IMR-90 (cell line): ENCODE measurements around the gene MEIS2. TPM values are rescaled to one million over a fixed set of nuclear protein-coding genes. Genes with fewer than 3 reads are reported as not detected.

ENCODE experiments used
- ATAC-seq: fragments of 200-7000 bp; cut with Tn5 transposase; 2 replicates; pipeline ENCODE4 v1.9.1; 2020; ENCODE audit warnings: low read depth, mild to moderate bottlenecking, moderate library complexity
- BruUV-seq: library from RNA; stranded (reverse); fragments of 400-500 nt; replicated peaks from 2 replicates; lab custom pipeline; 2021; lab: Mats Ljungman, UMichigan
- CTCF ChIA-PET: fragments of 300-600 bp; formaldehyde crosslinking; extraction: SDS; loops from one replicate; lab custom pipeline; 2021; ENCODE audit warnings: antibody characterized with exemption; lab: Yijun Ruan, JAX
- POLR2A ChIA-PET: fragments of 300-600 bp; sonication (Branson Sonifier 250); formaldehyde crosslinking; loops from one replicate; lab custom pipeline; 2022; ENCODE audit warnings: antibody characterized with exemption; ENCODE audit not compliant: unreplicated experiment; lab: Charles Lee
- DNase-seq: peaks from one replicate; pipeline ENCODE4 v3.0.0; 2013
- H2AFZ ChIP-seq: replicated peaks from 2 replicates; pipeline ENCODE3; 2013; ENCODE audit warnings: low read length, mild to moderate bottlenecking; ENCODE audit not compliant: poor library complexity
- H2AK5ac ChIP-seq: 2 replicates; pipeline ENCODE4 v1.6.1; 2013; ENCODE audit warnings: low read depth, low read length, inconsistent platforms
- H2AK9ac ChIP-seq: replicated peaks from 2 replicates; pipeline ENCODE3; 2013; ENCODE audit warnings: mild to moderate bottlenecking, low read depth, low read length, moderate library complexity; ENCODE audit not compliant: poor library complexity
- H2BK120ac ChIP-seq: 2 replicates; pipeline ENCODE4 v1.6.1; 2013; ENCODE audit warnings: low read depth, low read length, inconsistent platforms
- H2BK15ac ChIP-seq: 3 replicates; pipeline ENCODE4 v1.6.1; 2013; ENCODE audit warnings: low read depth, low read length, inconsistent platforms
- H2BK20ac ChIP-seq: 2 replicates; pipeline ENCODE4 v1.6.1; 2013; ENCODE audit warnings: low read depth, mild to moderate bottlenecking, inconsistent platforms, low read length, moderate library complexity
- H2BK5ac ChIP-seq: 2 replicates; pipeline ENCODE4 v1.6.1; 2013; ENCODE audit warnings: mild to moderate bottlenecking, low read depth, low read length, inconsistent platforms; ENCODE audit not compliant: poor library complexity, severe bottlenecking
- H3K14ac ChIP-seq: replicated peaks from 2 replicates; pipeline ENCODE4 v1.6.1; 2013; ENCODE audit warnings: low read depth, low read length, inconsistent platforms
- H3K18ac ChIP-seq: 2 replicates; pipeline ENCODE4 v1.6.1; 2013; ENCODE audit warnings: low read depth, low read length, control low read depth
- H3K23ac ChIP-seq: 2 replicates; pipeline ENCODE4 v1.6.1; 2013; ENCODE audit warnings: low read depth, low read length, inconsistent platforms
- H3K27ac ChIP-seq: 2 replicates; pipeline ENCODE4 v1.5.1; 2013; ENCODE audit warnings: mild to moderate bottlenecking, control low read depth, low read length; ENCODE audit not compliant: insufficient read depth
- H3K27me3 ChIP-seq: 2 replicates; pipeline ENCODE4 v1.6.1; 2013; ENCODE audit warnings: low read length; ENCODE audit not compliant: control insufficient read depth, insufficient read depth
- H3K36me3 ChIP-seq: 2 replicates; pipeline ENCODE4 v1.6.1; 2013; ENCODE audit warnings: low read length, mixed read lengths; ENCODE audit not compliant: control insufficient read depth, insufficient read depth
- H3K4ac ChIP-seq: 2 replicates; pipeline ENCODE4 v1.6.1; 2013; ENCODE audit warnings: low read depth, low read length, inconsistent platforms
- H3K4me1 ChIP-seq: 2 replicates; pipeline ENCODE4 v1.6.1; 2013; ENCODE audit warnings: low read length, mixed read lengths; ENCODE audit not compliant: control insufficient read depth, insufficient read depth
- H3K4me2 ChIP-seq: 2 replicates; pipeline ENCODE4 v1.6.1; 2013; ENCODE audit warnings: low read depth, mild to moderate bottlenecking, control low read depth, low read length, moderate library complexity
- H3K4me3 ChIP-seq: 2 replicates; pipeline ENCODE4 v1.5.1; 2013; ENCODE audit warnings: low read depth, mild to moderate bottlenecking, control low read depth, low read length, moderate library complexity; ENCODE audit not compliant: insufficient read depth
- H3K56ac ChIP-seq: 2 replicates; pipeline ENCODE4 v1.6.1; 2013; ENCODE audit warnings: low read length, inconsistent platforms; ENCODE audit not compliant: insufficient read depth; ENCODE audit errors: extremely low read depth
- H3K79me1 ChIP-seq, 2 experiments: 2 replicates each; pipeline ENCODE4 v1.6.1; 2013; ENCODE audit warnings: low read length in 2 of 2, inconsistent platforms in 1 of 2, low read depth in 1 of 2
- H3K9ac ChIP-seq: 2 replicates; pipeline ENCODE4 v1.6.1; 2013; ENCODE audit warnings: low read depth, low read length, control low read depth
- H3K9me1 ChIP-seq: 2 replicates; pipeline ENCODE4 v1.6.1; 2013; ENCODE audit warnings: low read length, inconsistent platforms; ENCODE audit not compliant: insufficient read depth
- H3K9me3 ChIP-seq: 2 replicates; pipeline ENCODE4 v1.6.1; 2013; ENCODE audit warnings: low read length; ENCODE audit not compliant: control insufficient read depth, insufficient read depth
- H4K20me1 ChIP-seq: 2 replicates; pipeline ENCODE4 v1.6.1; 2013; ENCODE audit warnings: low read length, inconsistent platforms; ENCODE audit not compliant: insufficient read depth
- H4K5ac ChIP-seq: 2 replicates; pipeline ENCODE4 v1.6.1; 2013; ENCODE audit warnings: mild to moderate bottlenecking, low read depth, low read length, control low read depth
- H4K8ac ChIP-seq, 2 experiments: 2 replicates each; pipeline ENCODE4 v1.6.1; 2013; ENCODE audit warnings: low read depth in 2 of 2, low read length in 2 of 2, control low read depth in 1 of 2, inconsistent platforms in 1 of 2
- H4K91ac ChIP-seq: 2 replicates; pipeline ENCODE4 v1.6.1; 2013; ENCODE audit warnings: low read depth, low read length, inconsistent platforms; ENCODE audit not compliant: insufficient read depth
- BHLHE40 ChIP-seq: fragments of 150-350 bp; IDR thresholded peaks from 2 replicates; pipeline ENCODE4 v1.6.1; 2016; ENCODE audit warnings: mild to moderate bottlenecking, low read depth, low read length
- CEBPB ChIP-seq: IDR thresholded peaks from 2 replicates; pipeline ENCODE4 v1.6.1; 2012; ENCODE audit warnings: low read depth, low read length, improper control_type of control experiment
- CHD1 ChIP-seq: IDR thresholded peaks from 2 replicates; pipeline ENCODE4 v1.6.1; 2012; ENCODE audit warnings: low read depth, low read length, improper control_type of control experiment
- FOS ChIP-seq: fragments of 150-350 bp; IDR thresholded peaks from 2 replicates; pipeline ENCODE4 v1.6.1; 2016; ENCODE audit warnings: low read depth, low read length
- MAFK ChIP-seq: IDR thresholded peaks from 2 replicates; pipeline ENCODE4 v1.6.1; 2012; ENCODE audit warnings: low read depth, low read length, improper control_type of control experiment
- MXI1 ChIP-seq: IDR thresholded peaks from 2 replicates; pipeline ENCODE4 v1.6.1; 2012; ENCODE audit warnings: low read depth, mild to moderate bottlenecking, low read length, moderate library complexity, borderline replicate concordance
- NFE2L2 ChIP-seq: fragments of 150-350 bp; IDR thresholded peaks from 2 replicates; pipeline ENCODE4 v1.6.1; 2016; ENCODE audit warnings: low read depth, mild to moderate bottlenecking, low read length
- POLR2A ChIP-seq: IDR thresholded peaks from 2 replicates; pipeline ENCODE4 v1.6.1; 2012; ENCODE audit warnings: mild to moderate bottlenecking, low read depth, low read length
- RAD21 ChIP-seq: IDR thresholded peaks from 2 replicates; pipeline ENCODE4 v1.6.1; 2012; ENCODE audit warnings: low read length, improper control_type of control experiment
- RCOR1 ChIP-seq: IDR thresholded peaks from 2 replicates; pipeline ENCODE4 v1.6.1; 2012; ENCODE audit warnings: mild to moderate bottlenecking, low read length, improper control_type of control experiment; ENCODE audit not compliant: insufficient replicate concordance
- RFX5 ChIP-seq: IDR thresholded peaks from 2 replicates; pipeline ENCODE4 v1.8.0; 2012; ENCODE audit warnings: low read depth, mild to moderate bottlenecking, low read length, moderate library complexity
- SMC3 ChIP-seq: fragments of 150-350 bp; IDR thresholded peaks from 2 replicates; pipeline ENCODE4 v1.6.1; 2016; ENCODE audit warnings: low read depth, mild to moderate bottlenecking, antibody characterized with exemption, low read length, moderate library complexity
- WGBS, 2 experiments: methylation state at CpG; one replicate each; pipeline versions ENCODE4 v1.1.5 to v1.1.7; 2013; ENCODE audit warnings: missing lambda C conversion rate in 2 of 2; ENCODE audit not compliant: insufficient read length in 1 of 2; ENCODE audit errors: extremely low coverage in 2 of 2; 5-methylcytosine and 5-hydroxymethylcytosine counted together
- dilution Hi-C: fragments of 300-500 bp; cut with HindIII; formaldehyde crosslinking; loops from one replicate; pipeline ENCODE4 v1.14.3; 2018; ENCODE audit warnings: low sequenced_read_pairs; ENCODE audit not compliant: unreplicated experiment
- in situ Hi-C: fragments of 300-500 bp; cut with MboI; formaldehyde crosslinking; loops from 3 replicates; pipeline ENCODE4 v1.14.3; 2019; ENCODE audit warnings: low sequenced_read_pairs, inconsistent platforms, mixed read lengths
- intact Hi-C: fragments of 100-400 bp; cut with micrococcal nuclease; formaldehyde crosslinking; loops from 2 replicates; pipeline ENCODE4 v1.10.0; 2022
- polyA plus RNA-seq, 3 experiments: library from polyadenylated mRNA; depleted of rRNA; stranded (reverse); fragments of >200 nt; gene quantifications; 2 replicates each; pipeline ENCODE4 v1.2.3, GENCODE V29; 2012; ENCODE audit warnings: low replicate concordance in 1 of 3
- total RNA-seq: library from RNA; depleted of rRNA; stranded (reverse); fragments of >200 nt; gene quantifications from 2 replicates; pipeline ENCODE4 v1.2.3, GENCODE V29; 2012
- TF ChIP-seq, protein P1 (sequence below): conservative IDR thresholded peaks from 2 replicates; pipeline ENCODE4 v1.5.1; 2012; ENCODE audit warnings: mild to moderate bottlenecking, low read depth, low read length, improper control_type of control experiment
- TF ChIP-seq, protein P2 (sequence below): fragments of 150-350 bp; IDR thresholded peaks from 2 replicates; pipeline ENCODE4 v1.6.1; 2016; ENCODE audit warnings: low read depth, mild to moderate bottlenecking, low read length, moderate library complexity, borderline replicate concordance
- TF ChIP-seq, protein P3 (sequence below): fragments of 150-350 bp; IDR thresholded peaks from 2 replicates; pipeline ENCODE4 v1.6.1; 2017; ENCODE audit warnings: mild to moderate bottlenecking, antibody characterized with exemption, low read length, low read depth

MEIS2 gene
- total and polyA plus RNA-seq, 2 of the 4 experiments (the other 2 are of a cell fraction): 70.1 to 71.3 TPM

DNA sequence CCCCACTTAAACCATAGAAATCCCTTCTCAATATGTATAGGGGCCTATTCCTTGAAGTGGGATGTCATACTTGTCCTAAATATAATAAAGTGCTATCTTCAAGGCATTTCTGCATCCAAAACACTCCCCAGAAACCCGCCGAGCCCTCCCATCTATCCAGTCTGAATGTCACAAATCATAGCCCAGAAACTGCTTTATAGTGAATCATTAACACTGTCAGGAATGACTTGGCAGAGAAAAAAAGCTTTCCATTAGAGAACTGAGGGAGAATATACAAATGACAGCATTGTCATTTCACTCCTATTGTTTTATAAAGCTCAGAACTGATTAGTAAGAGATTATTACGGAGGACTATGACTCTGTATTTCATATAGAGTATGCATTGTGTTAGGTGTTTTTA is 48.4 kb upstream of the MEIS2 start:
- no CpG with 5 or more reads among the region's 3 CpGs for WGBS, 2 experiments
- Histone ChIP-seq H2BK5ac (no peak overlapping the region), H4K5ac (no peak overlapping the region), H3K9me1 (no peaks in the 10 kb centered on the region), H3K14ac (no peak overlapping the region), H3K23ac (no peak overlapping the region), H3K9me3 (no peaks in the 10 kb centered on the region), H3K9ac (no peak overlapping the region), H2AK5ac (no peak overlapping the region), H3K4me3 (no peak overlapping the region), H4K91ac (no peak overlapping the region), H3K27ac (no peak overlapping the region), H3K79me1 (no peaks in the 10 kb centered on the region), H2BK15ac (no peak overlapping the region), H3K4me2 (no peak overlapping the region), H2AFZ (no peak overlapping the region), H3K18ac (no peak overlapping the region), H3K56ac (no peak overlapping the region), H4K8ac (no peak overlapping the region), H2BK120ac (no peak overlapping the region), H2BK20ac (no peak overlapping the region), H2AK9ac (no peak overlapping the region), H4K20me1 (no peaks in the 10 kb centered on the region), H3K36me3 (no peaks in the 10 kb centered on the region), H3K27me3 (no peaks in the 10 kb centered on the region; the same call in 1 of the 2 replicates), H3K4me1 (no peaks in the 10 kb centered on the region), H3K4ac (no peak overlapping the region)
- intact Hi-C loops (no loop called here), in situ Hi-C loops (loop anchor here (25.0 kb wide), 3 partner anchors 636 to 1861 kb away; no protein-coding TSS in a partner anchor), dilution Hi-C loops (no loop called here)
- TF ChIP-seq BHLHE40: no peak
- no peak for TF ChIP-seq RFX5
- TF ChIP-seq, protein P1, sequence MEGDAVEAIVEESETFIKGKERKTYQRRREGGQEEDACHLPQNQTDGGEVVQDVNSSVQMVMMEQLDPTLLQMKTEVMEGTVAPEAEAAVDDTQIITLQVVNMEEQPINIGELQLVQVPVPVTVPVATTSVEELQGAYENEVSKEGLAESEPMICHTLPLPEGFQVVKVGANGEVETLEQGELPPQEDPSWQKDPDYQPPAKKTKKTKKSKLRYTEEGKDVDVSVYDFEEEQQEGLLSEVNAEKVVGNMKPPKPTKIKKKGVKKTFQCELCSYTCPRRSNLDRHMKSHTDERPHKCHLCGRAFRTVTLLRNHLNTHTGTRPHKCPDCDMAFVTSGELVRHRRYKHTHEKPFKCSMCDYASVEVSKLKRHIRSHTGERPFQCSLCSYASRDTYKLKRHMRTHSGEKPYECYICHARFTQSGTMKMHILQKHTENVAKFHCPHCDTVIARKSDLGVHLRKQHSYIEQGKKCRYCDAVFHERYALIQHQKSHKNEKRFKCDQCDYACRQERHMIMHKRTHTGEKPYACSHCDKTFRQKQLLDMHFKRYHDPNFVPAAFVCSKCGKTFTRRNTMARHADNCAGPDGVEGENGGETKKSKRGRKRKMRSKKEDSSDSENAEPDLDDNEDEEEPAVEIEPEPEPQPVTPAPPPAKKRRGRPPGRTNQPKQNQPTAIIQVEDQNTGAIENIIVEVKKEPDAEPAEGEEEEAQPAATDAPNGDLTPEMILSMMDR: no peak
- no peak for TF ChIP-seq RCOR1
- no peak for TF ChIP-seq MXI1
- no peak for TF ChIP-seq NFE2L2
- TF ChIP-seq FOS: no peak
- TF ChIP-seq MAFK: no peak
- TF ChIP-seq, protein P2, sequence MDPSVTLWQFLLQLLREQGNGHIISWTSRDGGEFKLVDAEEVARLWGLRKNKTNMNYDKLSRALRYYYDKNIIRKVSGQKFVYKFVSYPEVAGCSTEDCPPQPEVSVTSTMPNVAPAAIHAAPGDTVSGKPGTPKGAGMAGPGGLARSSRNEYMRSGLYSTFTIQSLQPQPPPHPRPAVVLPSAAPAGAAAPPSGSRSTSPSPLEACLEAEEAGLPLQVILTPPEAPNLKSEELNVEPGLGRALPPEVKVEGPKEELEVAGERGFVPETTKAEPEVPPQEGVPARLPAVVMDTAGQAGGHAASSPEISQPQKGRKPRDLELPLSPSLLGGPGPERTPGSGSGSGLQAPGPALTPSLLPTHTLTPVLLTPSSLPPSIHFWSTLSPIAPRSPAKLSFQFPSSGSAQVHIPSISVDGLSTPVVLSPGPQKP: no peak
- TF ChIP-seq CEBPB: no peak
- TF ChIP-seq POLR2A: no peak
- TF ChIP-seq, protein P3, sequence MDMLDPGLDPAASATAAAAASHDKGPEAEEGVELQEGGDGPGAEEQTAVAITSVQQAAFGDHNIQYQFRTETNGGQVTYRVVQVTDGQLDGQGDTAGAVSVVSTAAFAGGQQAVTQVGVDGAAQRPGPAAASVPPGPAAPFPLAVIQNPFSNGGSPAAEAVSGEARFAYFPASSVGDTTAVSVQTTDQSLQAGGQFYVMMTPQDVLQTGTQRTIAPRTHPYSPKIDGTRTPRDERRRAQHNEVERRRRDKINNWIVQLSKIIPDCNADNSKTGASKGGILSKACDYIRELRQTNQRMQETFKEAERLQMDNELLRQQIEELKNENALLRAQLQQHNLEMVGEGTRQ: no peak
- no peak for TF ChIP-seq SMC3
- no peak for TF ChIP-seq RAD21
- TF ChIP-seq CHD1: no peak
- BruUV-seq: no TSS peak
- CTCF ChIA-PET: interaction anchor here (0.6 kb wide), 1 partner anchor 14 kb away, joined by 3 read pairs; no protein-coding TSS in a partner anchor
- ATAC-seq (no peak), DNase-seq (no peak)
- POLR2A ChIA-PET: no interaction called here
